A172 (cell line): Measurements from ENCODE around the gene RAP1GAP2. TPM values are rescaled to one million over a fixed set of nuclear protein-coding genes. Genes with fewer than 3 reads are reported as not detected.

Experiments
- DNase-seq: peaks from one replicate; pipeline ENCODE4 v3.0.0-alpha.2; 2015; ENCODE audit warnings: low spot score
- total RNA-seq: library from RNA; depleted of rRNA; stranded (reverse); fragments of >200 nt; shearing (Covaris generic); gene quantifications from 2 replicates; pipeline ENCODE4 v1.2.3, GENCODE V29; 2014

Gene RAP1GAP2
- total RNA-seq, 1 experiment from 2014 or later = 6.4 TPM

DNA sequence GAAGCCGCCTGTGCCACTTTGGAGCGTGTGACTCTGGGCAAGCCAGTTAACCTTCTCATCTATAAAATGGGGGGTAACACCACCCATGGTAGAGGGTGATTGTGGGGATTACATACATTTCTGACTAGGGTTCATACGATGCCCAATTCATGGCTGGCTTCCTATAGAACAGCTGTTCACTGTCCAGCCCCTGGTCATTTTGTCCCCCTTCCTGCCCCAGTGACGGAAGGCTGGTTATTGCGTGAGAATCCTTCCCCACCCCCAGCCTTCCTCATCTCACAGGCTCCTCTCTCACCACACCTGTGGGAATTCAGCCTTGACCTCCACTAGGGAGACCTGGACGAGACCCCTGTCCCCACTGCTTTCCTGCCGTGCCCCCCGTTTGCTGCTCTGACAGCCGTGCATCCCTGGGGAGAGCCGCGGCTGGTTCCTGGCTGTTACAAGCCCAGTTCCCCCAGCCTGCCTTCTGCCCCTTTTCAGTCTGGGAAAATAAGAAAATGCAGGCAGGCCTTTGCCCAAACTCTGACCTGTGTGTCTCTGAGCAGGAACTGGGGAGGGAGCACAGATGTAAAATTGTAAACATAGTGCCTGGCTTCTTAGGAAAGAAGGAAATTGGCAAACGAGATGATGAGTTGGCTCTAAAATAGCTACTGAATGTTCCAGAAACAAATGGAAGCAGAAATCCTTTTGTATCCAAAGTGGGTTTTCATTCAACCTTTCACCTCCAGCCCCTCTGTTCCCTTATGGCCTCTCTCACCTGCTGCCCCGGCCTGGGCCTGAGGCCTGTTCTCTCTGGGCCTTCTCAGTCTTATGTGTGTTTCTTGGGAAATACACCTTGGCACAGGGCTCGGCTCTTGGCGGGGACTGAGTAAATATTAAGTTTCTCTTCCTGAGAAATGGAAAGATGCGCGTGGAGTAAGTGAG lies 199.9 kb downstream of the RAP1GAP2 start:
- DNase-seq = no peak

DNA sequence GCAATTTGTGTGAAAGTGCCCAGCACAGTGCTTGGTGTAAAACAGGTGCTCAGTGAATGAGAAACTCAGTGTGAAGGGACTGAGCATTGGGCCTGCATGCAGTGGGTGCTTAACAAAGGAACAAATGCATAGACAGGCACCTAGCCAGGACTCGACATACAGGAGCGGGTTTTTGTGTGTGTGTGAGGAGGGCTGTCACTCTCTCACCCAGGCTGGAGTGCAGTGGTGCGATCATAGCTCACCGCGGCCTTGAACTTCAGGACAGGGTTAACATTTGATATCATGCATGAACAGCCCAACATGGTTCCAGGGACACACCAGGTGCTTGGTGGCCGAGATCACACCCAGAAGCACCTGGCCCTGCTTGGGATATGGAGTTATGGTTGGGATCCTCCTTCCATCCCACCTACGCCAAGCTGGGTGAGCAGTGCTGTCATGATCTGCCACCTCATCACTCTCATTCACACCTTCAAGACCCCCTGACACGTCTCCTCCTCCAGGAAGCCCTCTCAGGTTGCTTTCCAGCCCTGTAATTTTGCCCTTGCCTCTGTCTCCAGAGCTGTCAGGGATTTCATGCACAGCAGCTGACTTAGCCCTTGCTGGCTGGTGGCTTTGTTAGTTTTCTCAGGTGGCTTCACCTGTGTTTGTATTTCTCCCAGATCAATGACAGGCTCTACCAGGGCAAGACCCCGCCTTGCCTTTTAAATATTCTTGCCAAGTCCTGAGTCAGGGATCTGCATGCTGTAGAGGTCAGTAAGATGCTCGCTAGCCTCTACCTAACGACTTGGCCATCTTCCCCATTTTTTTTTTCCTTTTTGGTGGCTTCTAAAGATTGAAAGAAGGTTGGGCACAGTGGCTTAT lies 200.8 kb downstream of the RAP1GAP2 start:
- no peak for DNase-seq

DNA sequence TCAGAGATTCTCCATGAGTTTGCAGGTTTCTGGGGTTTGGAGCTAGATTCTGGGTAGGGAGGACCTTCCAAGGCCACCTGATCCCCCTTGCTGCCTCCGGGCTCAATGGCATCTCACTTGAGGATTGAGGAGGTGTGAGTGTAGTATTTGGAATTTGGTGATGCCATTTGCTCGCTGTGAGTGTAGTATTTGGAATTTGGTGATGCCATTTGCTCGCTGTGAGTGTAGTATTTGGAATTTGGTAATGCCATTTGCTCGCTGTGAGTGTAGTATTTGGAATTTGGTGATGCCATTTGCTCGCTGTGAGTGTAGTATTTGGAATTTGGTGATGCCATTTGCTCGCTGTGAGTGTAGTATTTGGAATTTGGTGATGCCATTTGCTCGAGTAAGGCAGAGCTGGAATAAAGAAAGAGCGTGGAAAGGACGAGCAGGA lies 202.2 kb downstream of the RAP1GAP2 start:
- peak; percentile 66 for DNase-seq

DNA sequence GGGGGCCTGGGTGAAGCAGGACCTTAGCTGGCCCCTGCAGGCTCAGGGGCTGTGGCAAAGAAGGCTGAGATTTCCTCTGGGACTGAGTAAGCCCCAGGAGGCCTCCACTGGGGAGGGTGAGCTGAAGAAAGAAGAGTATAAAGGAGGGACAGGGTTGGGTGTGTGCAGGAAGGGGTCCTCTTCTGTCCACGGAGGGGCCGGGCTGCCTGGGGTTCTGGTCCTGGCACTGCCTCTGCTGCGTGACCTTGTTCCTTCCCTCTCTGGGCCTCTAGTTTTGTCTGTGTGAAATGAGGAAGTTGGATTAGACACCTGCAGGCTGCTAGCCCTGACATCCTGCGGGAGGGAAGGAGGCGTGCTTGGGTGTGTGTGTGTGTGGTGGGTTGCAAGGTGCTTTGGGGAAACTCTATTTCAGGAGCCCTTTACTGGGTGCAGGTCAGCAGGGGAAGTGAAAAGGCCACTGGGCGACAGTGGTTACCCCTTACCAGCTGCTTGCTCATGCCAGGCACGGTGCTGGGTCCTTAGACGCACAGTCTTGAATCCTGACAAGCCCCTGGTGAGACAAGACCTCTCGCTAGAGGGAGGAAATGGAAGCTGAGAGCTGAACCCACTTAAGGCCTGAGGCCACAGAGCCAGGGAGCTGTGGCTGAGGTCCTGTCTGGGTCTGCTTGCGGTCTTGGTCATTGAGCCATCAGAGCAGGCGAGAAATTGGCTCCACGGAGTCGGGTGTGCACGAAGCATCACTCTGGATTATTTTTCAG lies 206.5 kb downstream of the RAP1GAP2 start:
- DNase-seq = no peak

DNA sequence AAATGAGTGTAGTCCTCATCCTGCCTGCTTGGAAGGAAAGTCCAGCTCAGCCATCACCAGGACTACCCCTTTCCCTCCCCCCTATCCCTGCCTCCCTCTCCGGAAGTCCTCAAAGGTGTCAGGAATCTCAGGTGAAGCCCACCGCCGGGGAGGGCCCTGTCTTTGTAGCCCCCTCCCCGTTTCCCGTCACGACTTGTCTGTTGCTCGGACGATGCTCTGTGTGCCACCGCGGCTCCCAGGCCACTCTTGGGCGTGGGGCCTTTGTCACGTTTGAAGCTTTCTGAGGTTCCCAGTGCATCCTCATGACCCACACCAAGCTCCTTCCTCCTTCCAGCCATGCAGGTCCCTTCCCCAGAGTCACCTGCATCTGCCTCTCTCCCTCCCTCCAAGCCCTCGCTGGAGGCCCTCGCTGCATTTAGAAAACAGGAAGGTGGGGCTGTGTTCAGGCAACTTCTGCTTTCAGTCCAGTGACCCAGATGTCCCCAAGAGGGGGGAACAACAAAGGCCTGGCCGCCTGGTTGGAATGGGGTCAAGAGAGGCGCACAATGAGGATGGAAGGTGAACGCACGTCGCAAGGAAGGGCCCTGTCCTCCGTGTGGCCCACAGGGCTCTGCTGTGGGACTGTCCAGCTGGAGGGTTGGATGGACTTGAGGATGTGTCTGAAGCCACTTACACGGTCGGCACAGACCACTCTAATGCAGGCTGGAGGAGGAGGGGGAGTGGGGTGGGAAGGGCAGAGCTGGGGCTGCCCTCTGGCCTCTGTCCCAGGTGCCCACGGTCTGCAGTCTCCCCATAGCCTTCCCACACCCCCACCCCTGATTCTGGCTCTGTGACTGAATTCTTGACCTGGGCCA lies 207.3 kb downstream of the RAP1GAP2 start:
- no peak for DNase-seq

DNA sequence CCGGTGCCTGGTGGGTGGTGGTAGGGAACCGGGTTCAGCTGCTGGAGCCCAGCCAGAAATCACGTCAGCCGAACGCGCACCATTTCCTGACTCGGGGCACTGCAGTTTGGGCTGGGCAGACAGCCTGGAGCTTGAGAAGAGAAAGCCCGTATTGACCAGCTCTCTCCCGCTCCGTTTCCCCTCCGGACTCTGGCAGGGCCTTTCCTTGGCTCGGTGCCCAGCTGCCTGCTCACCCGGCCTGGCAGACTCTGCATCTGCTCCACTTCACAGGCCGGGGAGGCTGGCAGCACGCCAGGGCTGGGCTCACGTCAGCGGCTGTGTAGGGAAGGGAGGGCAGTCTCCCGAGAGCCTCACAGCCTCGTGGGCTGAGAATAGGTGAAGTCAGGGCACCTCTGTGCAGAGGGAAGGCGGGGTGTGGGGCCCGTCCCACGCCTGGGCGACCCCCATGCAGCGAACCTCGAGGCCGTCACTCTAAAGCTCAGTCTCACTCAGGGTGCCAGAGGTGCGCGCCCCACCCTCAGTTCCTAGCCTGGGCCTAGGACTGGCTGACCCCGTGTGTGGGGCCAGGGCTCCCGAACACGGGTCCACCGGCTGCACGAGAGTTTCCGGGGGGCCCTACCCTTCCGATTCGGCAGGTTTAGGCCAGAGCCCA lies 208.0 kb downstream of the RAP1GAP2 start:
- peak; percentile 96 for DNase-seq

DNA sequence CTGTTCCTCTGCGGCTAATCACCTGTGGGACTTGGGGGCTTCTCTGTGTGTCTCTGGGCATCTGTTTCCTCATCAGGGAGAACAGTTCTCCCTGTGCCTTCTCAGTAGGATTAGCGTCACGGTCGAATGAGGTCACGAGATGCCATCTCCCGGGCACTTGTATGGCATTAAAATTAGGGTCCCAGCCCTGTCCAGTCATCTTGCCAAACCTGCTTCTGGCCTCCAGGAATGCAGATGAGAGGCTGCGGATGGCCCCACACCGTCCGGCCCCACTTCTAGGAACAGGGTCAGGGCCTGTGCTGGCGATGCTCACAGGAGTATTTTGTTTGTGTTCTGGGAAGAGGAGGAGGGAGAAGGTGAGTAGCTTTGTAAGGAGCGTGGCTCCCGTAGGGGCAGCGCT lies 208.7 kb downstream of the RAP1GAP2 start:
- no peak for DNase-seq

DNA sequence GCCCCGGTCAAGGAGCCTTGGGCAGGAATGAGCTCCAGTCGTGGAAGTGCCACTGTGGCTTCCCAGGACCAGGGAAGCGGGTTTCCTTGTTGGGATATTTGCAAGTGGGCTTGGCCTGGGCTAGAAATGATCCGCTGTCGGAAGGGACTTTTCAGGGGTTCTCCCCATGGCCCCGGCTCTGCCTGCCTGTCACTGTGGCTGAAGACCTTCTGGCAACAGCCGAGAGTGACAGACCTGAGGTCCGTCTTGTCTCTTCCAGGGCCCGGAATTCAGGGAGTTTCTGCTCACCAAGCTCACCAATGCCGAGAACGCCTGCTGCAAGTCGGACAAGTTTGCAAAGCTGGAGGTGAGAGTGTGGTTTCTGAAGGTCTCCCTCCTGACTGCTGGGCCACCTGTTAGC lies 209.5 kb downstream of the RAP1GAP2 start:
- DNase-seq = no peak

DNA sequence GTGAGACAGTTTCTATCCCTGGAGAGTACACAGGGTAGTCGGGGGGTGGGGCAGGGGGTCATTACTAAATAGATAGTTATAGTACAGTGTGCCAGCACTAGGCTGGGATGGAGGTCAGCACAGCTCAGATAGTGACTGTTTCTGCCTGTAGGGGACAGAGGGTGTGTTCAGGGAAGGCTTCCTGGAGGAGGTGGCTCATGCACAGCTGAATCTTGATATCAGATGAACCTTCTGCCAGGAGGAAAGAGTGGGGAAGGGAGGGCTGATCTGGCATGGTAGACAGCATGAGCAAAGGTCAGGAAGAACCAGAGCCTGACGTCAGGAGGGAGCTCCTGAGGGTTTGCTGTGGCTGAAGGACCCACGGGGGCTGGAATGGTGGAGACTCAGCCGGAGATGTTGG lies 210.6 kb downstream of the RAP1GAP2 start:
- no peak for DNase-seq

DNA sequence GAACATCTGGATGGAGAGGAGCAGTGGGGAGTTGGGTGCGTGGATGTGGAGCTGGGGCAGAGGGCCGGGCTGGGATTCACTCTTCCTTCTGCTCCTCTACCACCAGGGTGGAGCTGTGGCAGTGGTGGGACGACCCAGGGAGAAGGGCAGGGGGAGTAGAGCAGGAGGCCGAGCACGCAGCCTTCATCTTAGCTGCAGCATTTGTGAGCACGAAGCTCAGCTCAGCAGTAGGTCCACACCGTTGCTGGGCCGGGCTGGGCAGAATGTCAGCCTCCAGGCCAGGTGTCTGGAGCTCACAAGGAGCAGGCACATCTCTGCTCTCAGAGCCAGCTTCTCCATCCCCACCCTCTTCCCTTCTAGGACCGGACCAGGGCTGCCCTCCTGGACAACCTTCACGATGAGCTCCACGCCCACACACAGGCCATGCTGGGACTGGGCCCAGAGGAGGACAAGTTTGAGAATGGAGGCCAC lies 211.4 kb downstream of the RAP1GAP2 start:
- DNase-seq = no peak

DNA sequence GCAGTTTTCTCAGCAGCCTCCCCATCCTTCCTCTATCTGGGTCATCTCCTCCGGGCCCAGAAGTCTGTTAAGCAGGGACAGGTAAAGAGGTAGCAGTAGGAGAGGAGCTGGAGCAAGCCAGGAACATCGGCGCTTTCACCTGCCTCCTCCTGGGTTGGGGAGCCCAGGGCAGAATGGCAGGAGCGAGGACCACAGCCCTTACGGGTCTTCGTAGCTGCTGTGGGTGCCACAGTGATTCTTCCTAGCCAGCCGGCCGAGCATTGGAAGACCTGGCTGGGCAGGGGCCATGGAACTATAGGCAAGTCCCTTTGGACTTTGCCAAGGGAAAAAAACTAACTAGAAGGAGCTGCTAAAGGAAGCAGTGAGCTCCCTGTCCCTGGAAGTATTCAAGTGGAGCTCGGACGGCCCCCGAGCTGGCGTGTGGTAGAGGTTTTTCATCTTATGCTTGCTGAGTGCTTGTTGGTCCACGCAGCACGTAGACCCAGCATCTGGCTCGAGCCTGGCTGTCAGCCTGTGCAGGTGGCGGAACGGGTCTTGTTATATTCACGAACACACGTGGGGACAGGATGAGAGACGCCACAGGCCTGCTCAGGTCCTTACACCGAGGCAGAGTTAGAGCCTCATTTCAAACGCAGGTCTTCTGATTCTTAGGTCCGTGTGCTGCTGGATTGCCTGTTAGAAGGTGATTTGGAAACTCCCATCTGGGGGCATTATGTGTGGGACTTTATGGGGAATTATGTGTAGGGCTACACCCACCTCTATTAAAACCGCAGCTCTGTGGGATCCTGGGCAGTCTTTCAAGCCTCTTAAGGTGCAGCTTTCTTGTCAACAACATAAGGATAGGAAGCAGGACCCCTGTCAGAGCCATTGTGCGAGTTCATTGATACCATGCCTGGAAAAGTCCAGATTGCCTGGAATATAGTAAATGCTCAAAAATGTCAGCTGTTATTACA lies 212.4 kb downstream of the RAP1GAP2 start:
- no peak for DNase-seq

DNA sequence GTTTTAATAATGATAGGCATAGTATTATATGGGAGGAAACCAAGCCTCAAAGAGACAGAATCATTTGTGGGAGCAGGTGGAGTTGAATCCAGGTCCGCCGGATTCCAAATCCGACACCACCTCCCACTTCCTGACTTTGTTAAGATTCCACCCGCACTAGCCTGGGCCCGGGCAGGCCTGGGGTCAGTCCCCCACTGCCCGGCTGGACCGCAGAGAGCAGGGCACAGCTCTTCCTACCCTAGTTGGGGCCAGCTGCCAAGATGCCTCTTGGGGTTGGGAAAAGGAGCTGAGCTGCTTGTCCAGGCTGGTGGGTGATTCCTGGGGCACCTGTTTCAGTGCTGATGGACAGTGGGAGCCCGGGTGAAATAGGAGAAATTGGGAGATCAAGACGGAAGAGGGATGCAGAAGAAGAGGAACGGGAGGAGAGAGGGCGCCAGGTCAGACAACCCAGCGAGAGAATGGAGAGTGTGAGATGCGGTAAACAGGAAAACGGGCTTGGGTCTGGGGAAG lies 213.2 kb downstream of the RAP1GAP2 start:
- DNase-seq = no peak

DNA sequence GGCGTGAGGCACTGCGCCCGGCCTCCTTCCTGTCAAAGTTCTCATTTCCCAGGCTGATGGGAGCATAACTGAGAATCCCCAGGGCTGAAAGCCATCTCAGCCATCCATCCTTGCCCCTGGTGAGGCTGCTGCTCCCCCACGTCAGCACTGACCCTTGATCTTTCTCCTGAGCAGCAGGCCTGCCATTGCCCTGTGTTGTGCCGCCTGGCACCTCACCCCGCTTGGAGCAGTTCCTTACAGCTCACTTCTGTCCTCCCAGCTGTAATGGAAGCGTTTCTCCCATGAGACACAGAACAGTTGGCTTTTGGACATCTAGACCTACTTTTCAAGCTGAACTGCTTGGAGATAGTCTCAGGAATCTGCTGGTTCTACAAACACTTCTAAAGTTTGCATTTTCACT lies 215.7 kb downstream of the RAP1GAP2 start:
- DNase-seq = no peak

DNA sequence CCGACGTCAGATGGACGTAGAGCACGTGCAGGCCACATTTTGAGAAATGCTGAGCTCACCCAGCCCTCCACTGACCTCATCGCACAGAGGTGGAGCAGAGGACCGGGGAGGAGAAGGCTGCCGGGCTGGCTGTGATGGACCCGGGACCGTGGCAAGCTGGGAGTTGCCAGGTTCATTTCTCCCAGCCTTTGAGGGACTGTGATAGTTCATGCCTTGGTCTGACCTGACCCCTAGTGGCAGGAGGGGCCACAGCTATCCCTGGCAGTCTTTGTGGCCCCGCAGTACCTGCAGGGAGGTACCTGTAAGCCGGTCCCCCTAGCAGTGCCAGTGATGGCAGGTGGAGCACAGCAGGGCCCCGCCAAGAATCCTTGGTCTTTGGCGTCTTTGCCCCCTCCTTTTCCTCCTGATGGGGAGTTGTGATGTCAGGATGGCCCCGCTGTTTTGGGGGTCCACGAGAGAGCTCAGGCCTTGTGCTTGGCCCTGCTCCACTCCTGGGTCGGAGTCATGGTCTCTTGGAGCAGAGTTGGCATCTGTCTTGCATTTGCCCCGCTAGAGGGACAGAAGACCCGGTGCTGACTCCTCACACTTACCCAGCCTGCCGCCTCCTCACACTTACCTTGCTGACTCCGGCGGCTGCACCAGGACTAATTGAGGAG lies 216.8 kb downstream of the RAP1GAP2 start:
- peak; percentile 64 for DNase-seq

DNA sequence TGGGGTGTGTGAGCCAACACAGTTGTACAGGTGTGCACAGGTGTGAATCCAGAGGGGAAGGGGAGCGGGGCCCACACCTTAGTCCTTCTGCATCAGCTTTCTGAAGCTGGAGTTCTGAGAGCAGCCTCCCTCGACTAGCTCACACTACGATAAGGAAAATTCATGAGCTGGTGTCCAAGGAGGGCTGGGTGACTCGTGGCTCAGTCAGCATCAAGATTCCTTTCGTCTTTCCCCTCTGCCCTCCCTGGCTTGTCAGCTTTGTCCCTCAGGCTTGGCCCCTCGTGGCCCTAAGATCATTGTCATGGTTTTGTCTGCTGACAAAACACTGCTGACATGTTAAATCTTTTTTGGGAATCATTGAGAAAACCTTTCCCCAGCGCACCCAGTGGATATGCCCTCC lies 219.7 kb downstream of the RAP1GAP2 start:
- peak; percentile 15 for DNase-seq

DNA sequence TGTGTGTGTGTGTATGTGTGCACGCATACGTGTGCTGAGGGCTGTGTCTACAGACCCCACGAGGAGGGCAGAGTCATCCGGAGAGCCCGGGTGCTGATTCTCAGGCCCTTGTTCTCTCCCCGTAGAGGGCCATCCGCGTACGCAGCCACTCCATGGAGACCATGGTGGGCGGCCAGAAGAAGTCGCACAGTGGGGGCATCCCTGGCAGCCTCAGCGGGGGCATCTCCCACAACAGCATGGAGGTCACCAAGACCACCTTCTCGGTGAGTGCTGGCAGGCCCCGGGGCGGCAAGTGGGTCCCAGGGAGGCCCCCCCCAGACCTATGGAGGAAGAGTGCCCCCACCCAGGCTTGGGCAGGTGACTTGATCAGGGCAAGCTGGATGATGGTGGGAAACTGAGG lies 221.7 kb downstream of the RAP1GAP2 start:
- DNase-seq = no peak

DNA sequence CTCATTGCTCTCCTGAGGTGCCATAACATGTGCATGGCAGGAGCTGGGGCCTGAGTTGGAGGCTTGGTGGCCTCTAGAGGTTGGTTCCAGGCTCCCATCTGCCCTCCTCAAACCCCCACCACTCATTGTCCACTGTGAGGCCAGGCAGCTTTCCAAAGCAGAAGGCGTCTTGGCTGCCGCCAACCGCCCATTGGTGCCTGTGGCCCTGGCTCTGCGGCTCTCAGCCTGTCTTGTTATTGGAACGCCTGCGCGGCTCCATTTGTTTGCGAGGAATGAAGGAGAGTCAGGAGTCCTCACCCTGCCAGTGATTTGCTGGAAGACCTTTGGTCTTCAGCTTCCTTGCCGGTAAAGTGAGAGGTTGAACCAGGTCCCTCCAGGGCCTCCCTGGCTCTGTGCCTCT lies 223.5 kb downstream of the RAP1GAP2 start:
- no peak for DNase-seq

DNA sequence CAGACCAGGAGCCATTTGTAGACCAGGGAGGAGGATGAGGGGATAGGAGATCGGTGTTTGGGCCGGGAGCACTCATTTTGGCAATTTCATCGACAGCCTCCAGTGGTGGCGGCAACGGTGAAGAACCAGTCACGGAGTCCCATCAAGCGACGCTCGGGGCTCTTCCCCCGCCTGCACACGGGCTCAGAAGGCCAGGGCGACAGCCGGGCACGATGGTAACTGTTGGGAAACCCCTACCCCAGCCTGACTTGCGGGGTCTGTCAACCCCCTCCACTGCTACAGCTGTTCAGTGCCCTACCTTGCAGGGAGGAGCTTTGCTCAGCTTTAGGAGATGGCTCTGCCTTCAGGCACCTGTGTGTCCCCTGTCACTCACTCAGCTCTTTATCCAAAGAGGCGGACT lies 224.1 kb downstream of the RAP1GAP2 start:
- DNase-seq = no peak
